Measurements from ENCODE around the gene SLC25A18.
"Not testable (repeated sequence)": the region's sequence is repeated elsewhere in the genome, so short reads cannot be mapped to it uniquely, and the experiment has no call there.

Gene SLC25A18

GRCh38 chr22:17562906-17563870 is at the start of gene SLC25A18:
SLC25A18 (plus strand) TSS chr22:17563498; CDS start chr22:17579945, 16,447 bp downstream.
- no peak for DNase-seq (ENCODE audit: low read depth)

GRCh38 chr22:17513612-17514011 is 49.7 kb upstream of the SLC25A18 start:
- no peak for DNase-seq (ENCODE audit: low read depth)

- DNase-seq (ENCODE audit: low read depth): no peak
Observed at GRCh38 chr22:17514084-17514483, 49.2 kb upstream of the SLC25A18 start.

GRCh38 chr22:17518406-17518805 is 44.9 kb upstream of the SLC25A18 start:
- DNase-seq (ENCODE audit: low read depth): no peak

GRCh38 chr22:17521971-17522370 is 41.3 kb upstream of the SLC25A18 start:
- DNase-seq (ENCODE audit: low read depth): not testable (repeated sequence)

- DNase-seq (ENCODE audit: low read depth): no peak
Observed at GRCh38 chr22:17523925-17524324, 39.4 kb upstream of the SLC25A18 start.

- DNase-seq (ENCODE audit: low read depth): no peak
Observed at GRCh38 chr22:17536269-17536668, 27.0 kb upstream of the SLC25A18 start.

GRCh38 chr22:17537155-17537554 is 26.1 kb upstream of the SLC25A18 start:
- DNase-seq (ENCODE audit: low read depth): no peak

- no peak for DNase-seq (ENCODE audit: low read depth)
Observed at GRCh38 chr22:17540481-17540880, 22.8 kb upstream of the SLC25A18 start.

GRCh38 chr22:17541476-17541875 is 21.8 kb upstream of the SLC25A18 start:
- no peak for DNase-seq (ENCODE audit: low read depth)

- DNase-seq (ENCODE audit: low read depth): no peak
Observed at GRCh38 chr22:17542452-17542851, 20.8 kb upstream of the SLC25A18 start.

GRCh38 chr22:17548010-17548755 is 15.1 kb upstream of the SLC25A18 start:
- DNase-seq (ENCODE audit: low read depth): no peak

- DNase-seq (ENCODE audit: low read depth): no peak
Observed at GRCh38 chr22:17548756-17549035, 14.6 kb upstream of the SLC25A18 start.

GRCh38 chr22:17549183-17549582 is 14.1 kb upstream of the SLC25A18 start:
- no peak for DNase-seq (ENCODE audit: low read depth)

- no peak for DNase-seq (ENCODE audit: low read depth)
Observed at GRCh38 chr22:17549655-17550054, 13.6 kb upstream of the SLC25A18 start.

GRCh38 chr22:17552737-17553136 is 10.6 kb upstream of the SLC25A18 start:
- DNase-seq (ENCODE audit: low read depth): no peak

GRCh38 chr22:17554814-17555213 is 8.5 kb upstream of the SLC25A18 start:
- DNase-seq (ENCODE audit: low read depth): no peak

GRCh38 chr22:17559188-17559587 is 4.1 kb upstream of the SLC25A18 start:
- DNase-seq (ENCODE audit: low read depth): no peak

GRCh38 chr22:17563936-17564391 is 666 bp downstream of the SLC25A18 start:
- DNase-seq (ENCODE audit: low read depth): no peak

GRCh38 chr22:17566016-17566687 is 2.9 kb downstream of the SLC25A18 start:
- DNase-seq (ENCODE audit: low read depth): not testable (repeated sequence)

- no peak for DNase-seq (ENCODE audit: low read depth)
Observed at GRCh38 chr22:17566776-17567175, 3.5 kb downstream of the SLC25A18 start.

- DNase-seq (ENCODE audit: low read depth): no peak
Observed at GRCh38 chr22:17569971-17570511, 6.7 kb downstream of the SLC25A18 start.
